GM18526 (cell line): Measurements from ENCODE around the gene CAPN15.

Source experiments
- POLR2A ChIP-seq: IDR thresholded peaks from 3 replicates; pipeline ENCODE4 v1.6.1; 2011; ENCODE audit not compliant: insufficient read length; ENCODE audit errors: extremely low read depth

The CAPN15 gene

GRCh38 chr16:546909-547770 is 19.6 kb downstream of the CAPN15 start:
- TF ChIP-seq POLR2A: no peak

GRCh38 chr16:548586-548985 is 21.1 kb downstream of the CAPN15 start:
- no peak for TF ChIP-seq POLR2A

- no peak for TF ChIP-seq POLR2A
Observed at GRCh38 chr16:549544-550263, 22.2 kb downstream of the CAPN15 start.

- no peak for TF ChIP-seq POLR2A
Observed at GRCh38 chr16:551210-551609, 23.7 kb downstream of the CAPN15 start.

- TF ChIP-seq POLR2A: no peak
Observed at GRCh38 chr16:552171-552570, 24.7 kb downstream of the CAPN15 start.

GRCh38 chr16:553601-554296 is 26.2 kb downstream of the CAPN15 start:
- TF ChIP-seq POLR2A: no peak

- no peak for TF ChIP-seq POLR2A
Observed at GRCh38 chr16:554297-554621, 26.7 kb downstream of the CAPN15 start.

- no peak for TF ChIP-seq POLR2A
Observed at GRCh38 chr16:554640-555365, 27.3 kb downstream of the CAPN15 start.

- TF ChIP-seq POLR2A: no peak
Observed at GRCh38 chr16:555528-556473, 28.3 kb downstream of the CAPN15 start.

GRCh38 chr16:556474-557173 is 29.1 kb downstream of the CAPN15 start:
- TF ChIP-seq POLR2A: no peak

- TF ChIP-seq POLR2A: no peak
Observed at GRCh38 chr16:557463-558297, 30.2 kb downstream of the CAPN15 start.

GRCh38 chr16:558298-559020 is 30.9 kb downstream of the CAPN15 start:
- no peak for TF ChIP-seq POLR2A

GRCh38 chr16:559021-559380 is 31.5 kb downstream of the CAPN15 start:
- TF ChIP-seq POLR2A: no peak
